K562 (cell line): ENCODE measurements around the gene KRI1. TPM values are rescaled to one million over a fixed set of nuclear protein-coding genes. Genes with fewer than 3 reads are reported as not detected.

Experiments used
- ATAC-seq: fragments of 200-7000 bp; cut with Tn5 transposase; 3 replicates; pipeline ENCODE4 v1.9.1; 2020; ENCODE audit warnings: moderate library complexity
- BruUV-seq: library from RNA; stranded (reverse); fragments of 400-500 nt; replicated peaks from 2 replicates; lab custom pipeline; 2021; lab: Mats Ljungman, UMichigan
- CTCF ChIA-PET: fragments of 300-600 bp; formaldehyde crosslinking; extraction: SDS; loops from one replicate; lab custom pipeline; 2021; ENCODE audit warnings: low intra/inter-chr PET ratio; lab: Yijun Ruan, JAX
- POLR2A ChIA-PET: fragments of 300-600, 350-650 bp; sonication (Branson Sonifier 250); formaldehyde crosslinking; extraction: SDS; loops from one replicate; lab custom pipeline; 2021; ENCODE audit warnings: antibody characterized with exemption, inconsistent platforms; lab: Yijun Ruan, JAX
- DNase-seq, 4 experiments: peaks; one replicate each; pipeline versions ENCODE4 v3.0.0 to v3.0.0-alpha.2; 2011 to 2018; ENCODE audit warnings: low spot score in 3 of 4, mixed read lengths in 3 of 4; ENCODE audit errors: extremely low read depth in 1 of 4
- FAIRE-seq: peaks from 2 replicates; lab custom pipeline; 2011; peaks lifted over from hg19 to GRCh38; lab: Jason Lieb, UNC
- H2AFZ ChIP-seq: 2 replicates; pipeline ENCODE4 v1.6.0; 2011; ENCODE audit warnings: low read depth, low read length, control low read depth, inconsistent platforms
- H3K27ac ChIP-seq: fragments of 200-600 bp; 3 replicates; pipeline ENCODE4 v1.8.0; 2011; ENCODE audit warnings: low read depth, mild to moderate bottlenecking, control low read depth, inconsistent platforms, low read length, moderate library complexity, mixed read lengths; ENCODE audit errors: extremely low read depth
- H3K27me3 ChIP-seq, 2 experiments: fragments of 300-600 bp in 1 of 2; 2 replicates in 1 of 2; 3 replicates in 1 of 2; pipeline versions ENCODE4 v1.6.0 to v1.8.0; 2011; ENCODE audit warnings: inconsistent platforms in 2 of 2, low read length in 2 of 2, mild to moderate bottlenecking in 1 of 2, mixed read lengths in 1 of 2, moderate library complexity in 1 of 2; ENCODE audit not compliant: control insufficient read depth in 2 of 2, insufficient read depth in 2 of 2
- H3K36me3 ChIP-seq: fragments of 300-600 bp; 3 replicates; pipeline ENCODE4 v1.8.0; 2011; ENCODE audit warnings: mild to moderate bottlenecking, low read length, inconsistent platforms; ENCODE audit not compliant: control insufficient read depth, insufficient read depth
- H3K4me1 ChIP-seq, 2 experiments: fragments of 200-600 bp in 1 of 2; replicated peaks in 1 of 2; 2 replicates in 1 of 2; 3 replicates in 1 of 2; pipeline versions ENCODE4 v1.5.1 to v1.8.0; 2011; ENCODE audit warnings: inconsistent platforms in 2 of 2, low read length in 2 of 2, mild to moderate bottlenecking in 1 of 2, mixed read lengths in 1 of 2, moderate library complexity in 1 of 2; ENCODE audit not compliant: control insufficient read depth in 2 of 2, insufficient read depth in 2 of 2
- H3K4me2 ChIP-seq: 2 replicates; pipeline ENCODE4 v1.6.1; 2011; ENCODE audit warnings: low read length, control low read depth, inconsistent platforms, mixed read lengths; ENCODE audit not compliant: insufficient read depth
- H3K4me3 ChIP-seq: fragments of 200-600 bp; sonication (generic), shearing (Covaris generic); 2 replicates; pipeline ENCODE4 v1.5.1; 2016; ENCODE audit warnings: control low read depth, inconsistent platforms
- H3K79me2 ChIP-seq: fragments of 200-600 bp; 3 replicates; pipeline ENCODE4 v1.8.0; 2011; ENCODE audit warnings: low read length, inconsistent platforms; ENCODE audit not compliant: control insufficient read depth, insufficient read depth
- H3K9ac ChIP-seq, 2 experiments: 2 replicates each; pipeline versions ENCODE4 v1.6.0 to v1.6.1; 2011; ENCODE audit warnings: low read depth in 2 of 2, low read length in 2 of 2, control low read depth in 1 of 2, inconsistent platforms in 1 of 2, mild to moderate bottlenecking in 1 of 2, mixed read lengths in 1 of 2; ENCODE audit not compliant: insufficient read depth in 1 of 2
- H3K9me1 ChIP-seq: one replicate; pipeline ENCODE4 v1.6.0; 2011; ENCODE audit warnings: inconsistent platforms, mild to moderate bottlenecking, low read length, moderate library complexity; ENCODE audit not compliant: control insufficient read depth, insufficient read depth
- H3K9me3 ChIP-seq: replicated peaks from 2 replicates; pipeline ENCODE4 v1.5.1; 2011; ENCODE audit warnings: low read depth, low read length, inconsistent platforms; ENCODE audit not compliant: control insufficient read depth, insufficient read depth
- H4K20me1 ChIP-seq: replicated peaks from 2 replicates; pipeline ENCODE4 v1.6.1; 2011; ENCODE audit warnings: low read length, inconsistent platforms, mixed read lengths; ENCODE audit not compliant: control insufficient read depth, insufficient read depth
- EP300 ChIP-seq: IDR thresholded peaks from 2 replicates; pipeline ENCODE4 v1.6.1; 2012; ENCODE audit warnings: low read length, improper control_type of control experiment
- KDM2B ChIP-seq: fragments of 250-450 bp; sonication (Bioruptor Pico); IDR thresholded peaks from 2 replicates; pipeline ENCODE4 v1.8.0; 2021; ENCODE audit warnings: mild to moderate bottlenecking, moderate library complexity
- XRCC3 ChIP-seq: fragments of 450-650 bp; IDR thresholded peaks from 2 replicates; pipeline ENCODE4 v1.6.1; 2017; ENCODE audit warnings: mild to moderate bottlenecking, moderate library complexity
- ZNF3 ChIP-seq: fragments of 250-450 bp; sonication (Bioruptor Pico); IDR thresholded peaks from 2 replicates; pipeline ENCODE4 v1.5.0; 2021; ENCODE audit warnings: mild to moderate bottlenecking, moderate library complexity
- ZZZ3 ChIP-seq: fragments of 450-650 bp; IDR thresholded peaks from 2 replicates; pipeline ENCODE4 v1.6.1; 2016; ENCODE audit warnings: antibody characterized with exemption, mild to moderate bottlenecking, moderate library complexity
- WGBS: fragments of 100-300 bp; shearing (Covaris generic); methylation state at CpG from one replicate; pipeline ENCODE4 v1.1.6; 2016; ENCODE audit warnings: low coverage, mixed read lengths; ENCODE audit not compliant: insufficient coverage; ENCODE audit errors: missing lambda C conversion rate; 5-methylcytosine and 5-hydroxymethylcytosine counted together
- in situ Hi-C: fragments of 300-500 bp; cut with MboI; formaldehyde crosslinking; loops from 4 replicates; pipeline ENCODE4 v1.15.0; 2018; ENCODE audit warnings: inconsistent platforms, mixed read lengths
- intact Hi-C: fragments of 100-400 bp; cut with micrococcal nuclease; formaldehyde crosslinking; loops from 2 replicates; pipeline ENCODE4 v1.14.2; 2022
- polyA plus RNA-seq, 8 experiments: library from polyadenylated mRNA; depleted of rRNA in 4 of 8; stranded (reverse) in 5 of 8; unstranded in 3 of 8; fragments of >200 nt; fragmentation: Nextera tagmentation in 2 of 8; fragmentation: Illumina TruSeq in 1 of 8; extraction: Ambion mirVana in 2 of 8; extraction: Trizol in 1 of 8; gene quantifications; 2 replicates each; pipeline versions ENCODE4 v1.2.1 to v1.2.3, GENCODE V29; 2011 to 2014; ENCODE audit warnings: inconsistent platforms in 1 of 8, missing spikeins in 1 of 8
- total RNA-seq, 7 experiments: library from RNA; depleted of rRNA in 6 of 7; stranded (reverse); fragments of >200 nt in 6 of 7; fragmentation: Illumina TruSeq in 2 of 7; extraction: Trizol in 2 of 7; gene quantifications; 2 replicates each; pipeline versions ENCODE4 v1.2.1 to v1.2.3, GENCODE V29; 2011 to 2021; ENCODE audit warnings: low replicate concordance in 1 of 7
- TF ChIP-seq, protein P1 (sequence below), 3 experiments: fragments of 200-800 bp in 1 of 3; fragments of 250-450 bp in 1 of 3; fragments of 450-650 bp in 1 of 3; sonication (Bioruptor Pico) in 1 of 3; sonication (Bioruptor generic) in 1 of 3; formaldehyde crosslinking in 1 of 3; IDR thresholded peaks; 2 replicates each; pipeline versions ENCODE4 v1.6.1 to v1.8.0; 2016 to 2022; ENCODE audit warnings: mild to moderate bottlenecking in 2 of 3, missing genetic modification characterization in 2 of 3, missing compliant biosample characterization in 1 of 3, moderate library complexity in 1 of 3
- TF ChIP-seq, protein P2 (sequence below), 2 experiments: fragments of 450-650 bp; conservative IDR thresholded peaks; 2 replicates each; pipeline ENCODE4 v1.6.1; 2017; ENCODE audit warnings: mild to moderate bottlenecking in 2 of 2, moderate library complexity in 2 of 2
- TF ChIP-seq, protein P3 (sequence below): fragments of 250-450 bp; sonication (Bioruptor Pico); IDR thresholded peaks from 2 replicates; pipeline ENCODE4 v1.5.0; 2020; ENCODE audit warnings: mild to moderate bottlenecking, borderline replicate concordance
- TF ChIP-seq, protein P4 (sequence below): fragments of 450-650 bp; IDR thresholded peaks from 2 replicates; pipeline ENCODE4 v1.6.1; 2014; ENCODE audit warnings: low read depth, mild to moderate bottlenecking, moderate library complexity, borderline replicate concordance
- TF ChIP-seq, protein P5 (sequence below): fragments of 250-450 bp; sonication (Bioruptor Pico); IDR thresholded peaks from 2 replicates; pipeline ENCODE4 v1.8.0; 2022; ENCODE audit warnings: moderate library complexity, mild to moderate bottlenecking, inconsistent platforms

KRI1 gene
- total and polyA plus RNA-seq, 9 of the 15 experiments (the other 6 are each of a cell fraction or from before 2014, with no cell fraction given): 1.1 to 50.7 (median 24.7) TPM

DNA sequence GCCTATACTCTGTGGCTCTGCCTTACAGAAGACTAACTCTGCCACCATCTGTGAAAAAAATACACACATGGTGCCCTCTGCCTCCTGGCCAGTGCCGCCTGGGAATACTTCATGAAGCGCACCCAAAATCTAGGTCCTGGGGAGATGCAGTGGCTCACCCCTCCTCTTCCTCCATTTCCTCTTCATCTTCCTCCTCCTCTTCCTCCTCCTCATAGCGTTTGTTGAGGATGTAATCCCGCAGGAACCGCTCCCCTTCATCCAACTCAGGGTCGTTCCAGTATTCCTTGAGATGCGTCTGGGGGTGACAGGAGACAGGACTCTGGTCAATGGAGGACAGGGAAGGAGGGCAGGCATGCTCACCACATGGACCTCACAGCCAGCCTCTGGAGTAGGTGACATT is 5.7 kb downstream of the KRI1 start:
- ATAC-seq: no peak
- Histone ChIP-seq H3K9me3 (no peaks in the 10 kb centered on the region), H3K27me3 (no peaks in the 10 kb centered on the region), H3K36me3 (peaks cover 81% of the 10 kb centered on the region), H3K27ac (no peak overlapping the region), H3K4me2 (no peak overlapping the region), H3K9ac (no peak overlapping the region), H4K20me1 (no peaks in the 10 kb centered on the region; the same call in 1 of the 2 replicates), H2AFZ (no peak overlapping the region), H3K4me1 (peaks cover 7 to 11% of the 10 kb centered on the region in 2 experiments; a peak in 4 of 5 replicates), H3K9me1 (peaks cover 3% of the 10 kb centered on the region), H3K4me3 (no peak overlapping the region), H3K79me2 (peaks cover 14% of the 10 kb centered on the region)
- intact Hi-C loops: no loop called here
- BruUV-seq: no TSS peak
- WGBS: 93% methylated on average over 7 of the region's 7 CpGs
- POLR2A ChIA-PET: interaction anchor here (0.9 to 2.9 kb wide), 3 partner anchors 8 to 12 kb away, joined by 3 to 10 read pairs (median 4); no protein-coding TSS in a partner anchor
- FAIRE-seq: no peak
- CTCF ChIA-PET: no interaction called here
- in situ Hi-C loops: no loop called here
- DNase-seq: no peak
- TF ChIP-seq XRCC3 (no peak), ZZZ3 (no peak), EP300 (no peak), ZNF3 (CRISPR knock-in tag) (no peak), KDM2B (CRISPR knock-in tag) (no peak)
- TF ChIP-seq, protein P1, sequence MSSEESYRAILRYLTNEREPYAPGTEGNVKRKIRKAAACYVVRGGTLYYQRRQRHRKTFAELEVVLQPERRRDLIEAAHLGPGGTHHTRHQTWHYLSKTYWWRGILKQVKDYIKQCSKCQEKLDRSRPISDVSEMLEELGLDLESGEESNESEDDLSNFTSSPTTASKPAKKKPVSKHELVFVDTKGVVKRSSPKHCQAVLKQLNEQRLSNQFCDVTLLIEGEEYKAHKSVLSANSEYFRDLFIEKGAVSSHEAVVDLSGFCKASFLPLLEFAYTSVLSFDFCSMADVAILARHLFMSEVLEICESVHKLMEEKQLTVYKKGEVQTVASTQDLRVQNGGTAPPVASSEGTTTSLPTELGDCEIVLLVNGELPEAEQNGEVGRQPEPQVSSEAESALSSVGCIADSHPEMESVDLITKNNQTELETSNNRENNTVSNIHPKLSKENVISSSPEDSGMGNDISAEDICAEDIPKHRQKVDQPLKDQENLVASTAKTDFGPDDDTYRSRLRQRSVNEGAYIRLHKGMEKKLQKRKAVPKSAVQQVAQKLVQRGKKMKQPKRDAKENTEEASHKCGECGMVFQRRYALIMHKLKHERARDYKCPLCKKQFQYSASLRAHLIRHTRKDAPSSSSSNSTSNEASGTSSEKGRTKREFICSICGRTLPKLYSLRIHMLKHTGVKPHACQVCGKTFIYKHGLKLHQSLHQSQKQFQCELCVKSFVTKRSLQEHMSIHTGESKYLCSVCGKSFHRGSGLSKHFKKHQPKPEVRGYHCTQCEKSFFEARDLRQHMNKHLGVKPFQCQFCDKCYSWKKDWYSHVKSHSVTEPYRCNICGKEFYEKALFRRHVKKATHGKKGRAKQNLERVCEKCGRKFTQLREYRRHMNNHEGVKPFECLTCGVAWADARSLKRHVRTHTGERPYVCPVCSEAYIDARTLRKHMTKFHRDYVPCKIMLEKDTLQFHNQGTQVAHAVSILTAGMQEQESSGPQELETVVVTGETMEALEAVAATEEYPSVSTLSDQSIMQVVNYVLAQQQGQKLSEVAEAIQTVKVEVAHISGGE (CRISPR knock-in tag; IDR thresholded peaks at IDR 0.05): no peak
- TF ChIP-seq, protein P2, sequence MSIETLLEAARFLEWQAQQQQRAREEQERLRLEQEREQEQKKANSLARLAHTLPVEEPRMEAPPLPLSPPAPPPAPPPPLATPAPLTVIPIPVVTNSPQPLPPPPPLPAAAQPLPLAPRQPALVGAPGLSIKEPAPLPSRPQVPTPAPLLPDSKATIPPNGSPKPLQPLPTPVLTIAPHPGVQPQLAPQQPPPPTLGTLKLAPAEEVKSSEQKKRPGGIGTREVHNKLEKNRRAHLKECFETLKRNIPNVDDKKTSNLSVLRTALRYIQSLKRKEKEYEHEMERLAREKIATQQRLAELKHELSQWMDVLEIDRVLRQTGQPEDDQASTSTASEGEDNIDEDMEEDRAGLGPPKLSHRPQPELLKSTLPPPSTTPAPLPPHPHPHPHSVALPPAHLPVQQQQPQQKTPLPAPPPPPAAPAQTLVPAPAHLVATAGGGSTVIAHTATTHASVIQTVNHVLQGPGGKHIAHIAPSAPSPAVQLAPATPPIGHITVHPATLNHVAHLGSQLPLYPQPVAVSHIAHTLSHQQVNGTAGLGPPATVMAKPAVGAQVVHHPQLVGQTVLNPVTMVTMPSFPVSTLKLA (conservative IDR thresholded peaks at IDR 0.05): no peak
- TF ChIP-seq, protein P3, sequence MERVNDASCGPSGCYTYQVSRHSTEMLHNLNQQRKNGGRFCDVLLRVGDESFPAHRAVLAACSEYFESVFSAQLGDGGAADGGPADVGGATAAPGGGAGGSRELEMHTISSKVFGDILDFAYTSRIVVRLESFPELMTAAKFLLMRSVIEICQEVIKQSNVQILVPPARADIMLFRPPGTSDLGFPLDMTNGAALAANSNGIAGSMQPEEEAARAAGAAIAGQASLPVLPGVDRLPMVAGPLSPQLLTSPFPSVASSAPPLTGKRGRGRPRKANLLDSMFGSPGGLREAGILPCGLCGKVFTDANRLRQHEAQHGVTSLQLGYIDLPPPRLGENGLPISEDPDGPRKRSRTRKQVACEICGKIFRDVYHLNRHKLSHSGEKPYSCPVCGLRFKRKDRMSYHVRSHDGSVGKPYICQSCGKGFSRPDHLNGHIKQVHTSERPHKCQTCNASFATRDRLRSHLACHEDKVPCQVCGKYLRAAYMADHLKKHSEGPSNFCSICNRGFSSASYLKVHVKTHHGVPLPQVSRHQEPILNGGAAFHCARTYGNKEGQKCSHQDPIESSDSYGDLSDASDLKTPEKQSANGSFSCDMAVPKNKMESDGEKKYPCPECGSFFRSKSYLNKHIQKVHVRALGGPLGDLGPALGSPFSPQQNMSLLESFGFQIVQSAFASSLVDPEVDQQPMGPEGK (CRISPR knock-in tag): no peak
- TF ChIP-seq, protein P4, sequence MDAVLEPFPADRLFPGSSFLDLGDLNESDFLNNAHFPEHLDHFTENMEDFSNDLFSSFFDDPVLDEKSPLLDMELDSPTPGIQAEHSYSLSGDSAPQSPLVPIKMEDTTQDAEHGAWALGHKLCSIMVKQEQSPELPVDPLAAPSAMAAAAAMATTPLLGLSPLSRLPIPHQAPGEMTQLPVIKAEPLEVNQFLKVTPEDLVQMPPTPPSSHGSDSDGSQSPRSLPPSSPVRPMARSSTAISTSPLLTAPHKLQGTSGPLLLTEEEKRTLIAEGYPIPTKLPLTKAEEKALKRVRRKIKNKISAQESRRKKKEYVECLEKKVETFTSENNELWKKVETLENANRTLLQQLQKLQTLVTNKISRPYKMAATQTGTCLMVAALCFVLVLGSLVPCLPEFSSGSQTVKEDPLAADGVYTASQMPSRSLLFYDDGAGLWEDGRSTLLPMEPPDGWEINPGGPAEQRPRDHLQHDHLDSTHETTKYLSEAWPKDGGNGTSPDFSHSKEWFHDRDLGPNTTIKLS: no peak
- TF ChIP-seq, protein P5, sequence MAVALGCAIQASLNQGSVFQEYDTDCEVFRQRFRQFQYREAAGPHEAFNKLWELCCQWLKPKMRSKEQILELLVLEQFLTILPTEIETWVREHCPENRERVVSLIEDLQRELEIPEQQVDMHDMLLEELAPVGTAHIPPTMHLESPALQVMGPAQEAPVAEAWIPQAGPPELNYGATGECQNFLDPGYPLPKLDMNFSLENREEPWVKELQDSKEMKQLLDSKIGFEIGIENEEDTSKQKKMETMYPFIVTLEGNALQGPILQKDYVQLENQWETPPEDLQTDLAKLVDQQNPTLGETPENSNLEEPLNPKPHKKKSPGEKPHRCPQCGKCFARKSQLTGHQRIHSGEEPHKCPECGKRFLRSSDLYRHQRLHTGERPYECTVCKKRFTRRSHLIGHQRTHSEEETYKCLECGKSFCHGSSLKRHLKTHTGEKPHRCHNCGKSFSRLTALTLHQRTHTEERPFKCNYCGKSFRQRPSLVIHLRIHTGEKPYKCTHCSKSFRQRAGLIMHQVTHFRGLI (CRISPR knock-in tag): no peak
